Fibroblast of lung (primary cell): ENCODE results near the gene FBXW11. TPM values are rescaled to one million over a fixed set of nuclear protein-coding genes. Genes with fewer than 3 reads are reported as not detected.

ENCODE experiments used
- DNase-seq, 2 donors: peaks; one replicate each; pipeline versions ENCODE4 v3.0.0 to v3.0.0-alpha.2; 2010; ENCODE audit warnings: low read depth in 2 of 2
- H2AFZ ChIP-seq: 2 replicates; pipeline ENCODE4 v1.5.1; 2012; ENCODE audit warnings: low read length, control low read depth, inconsistent platforms
- H3K27ac ChIP-seq: 2 replicates; pipeline ENCODE4 v1.5.1; 2011; ENCODE audit warnings: low read length, control low read depth; ENCODE audit not compliant: insufficient read depth
- H3K27me3 ChIP-seq: 2 replicates; pipeline ENCODE4 v1.5.1; 2011; ENCODE audit warnings: mild to moderate bottlenecking, low read length; ENCODE audit not compliant: control insufficient read depth, insufficient read depth
- H3K36me3 ChIP-seq: 2 replicates; pipeline ENCODE4 v1.5.1; 2011; ENCODE audit warnings: low read length; ENCODE audit not compliant: control insufficient read depth, insufficient read depth
- H3K4me1 ChIP-seq: 2 replicates; pipeline ENCODE4 v1.5.1; 2011; ENCODE audit warnings: low read length; ENCODE audit not compliant: control insufficient read depth, insufficient read depth; ENCODE audit errors: extremely low read depth
- H3K4me2 ChIP-seq: 2 replicates; pipeline ENCODE4 v1.5.1; 2011; ENCODE audit warnings: low read length, control low read depth; ENCODE audit not compliant: insufficient read depth; ENCODE audit errors: extremely low read depth
- H3K4me3 ChIP-seq, 4 experiments: fragments of 200-600 bp in 1 of 4; sonication (generic) in 1 of 4; replicated peaks in 1 of 4; 2 replicates each; pipeline ENCODE4 v1.5.1; 2011 to 2016; ENCODE audit warnings: low read length in 4 of 4, low read depth in 3 of 4, mild to moderate bottlenecking in 3 of 4, control low read depth in 2 of 4, inconsistent platforms in 1 of 4, mixed read lengths in 1 of 4; ENCODE audit not compliant: insufficient read depth in 1 of 4; ENCODE audit errors: control extremely low read depth in 1 of 4
- H3K79me2 ChIP-seq: 2 replicates; pipeline ENCODE4 v1.5.1; 2012; ENCODE audit warnings: mild to moderate bottlenecking, low read length, inconsistent platforms; ENCODE audit not compliant: control insufficient read depth, insufficient read depth
- H3K9ac ChIP-seq: 2 replicates; pipeline ENCODE4 v1.5.1; 2011; ENCODE audit warnings: mild to moderate bottlenecking, low read length, control low read depth; ENCODE audit not compliant: insufficient read depth
- H3K9me3 ChIP-seq: 2 replicates; pipeline ENCODE4 v1.5.1; 2012; ENCODE audit warnings: low read depth, low read length; ENCODE audit not compliant: control insufficient read depth, insufficient read depth
- H4K20me1 ChIP-seq: 2 replicates; pipeline ENCODE4 v1.5.1; 2011; ENCODE audit warnings: low read length; ENCODE audit not compliant: control insufficient read depth, insufficient read depth; ENCODE audit errors: extremely low read depth
- EZH2 ChIP-seq: IDR thresholded peaks from 2 replicates; pipeline ENCODE4 v1.5.1; 2012; ENCODE audit warnings: low read length, control low read depth, mild to moderate bottlenecking; ENCODE audit errors: missing control alignments
- polyA plus RNA-seq, 2 donors: library from polyadenylated mRNA; depleted of rRNA in 1 of 2; stranded (reverse) in 1 of 2; unstranded in 1 of 2; fragments of >200 nt; gene quantifications; 2 replicates each; pipeline ENCODE4 v1.2.1, GENCODE V29; 2011 to 2012; ENCODE audit warnings: missing spikeins in 1 of 2
- total RNA-seq: library from RNA; depleted of rRNA; stranded (reverse); fragments of >200 nt; gene quantifications from 2 replicates; pipeline ENCODE4 v1.2.1, GENCODE V29; 2014
- TF ChIP-seq, protein P1 (sequence below), 2 donors: IDR thresholded peaks in 1 of 2; conservative IDR thresholded peaks in 1 of 2; 1 replicate in 1 of 2; 2 replicates in 1 of 2; pipeline ENCODE4 v1.5.1; 2011 to 2012; ENCODE audit warnings: low read length in 2 of 2, control low read depth in 1 of 2, inconsistent platforms in 1 of 2, low read depth in 1 of 2, mild to moderate bottlenecking in 1 of 2

The FBXW11 gene
- total and polyA plus RNA-seq, 2 donors (not counting 1 experiment from before 2014, with no cell fraction given): 52.6 to 113 TPM

DNA sequence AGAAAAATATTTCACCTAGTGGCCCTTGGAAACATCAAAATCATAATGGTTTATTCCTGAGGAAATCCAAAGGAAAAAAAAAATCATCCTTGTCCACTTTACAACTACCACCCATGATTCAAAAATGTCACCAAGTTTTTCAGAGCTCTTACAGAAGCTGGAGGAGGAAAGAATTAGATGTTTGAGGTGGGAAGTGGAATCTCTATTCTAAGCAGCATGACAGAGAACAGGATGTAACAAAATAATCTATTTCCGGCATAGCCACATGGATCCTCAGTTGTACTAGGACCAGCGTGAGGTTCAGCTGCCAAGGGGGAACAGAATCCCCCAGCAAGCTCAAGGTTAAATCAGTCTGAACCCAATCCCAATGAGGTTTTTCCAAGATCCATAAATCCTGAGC lies 40.2 kb downstream of the FBXW11 start:
- peaks cover 2% of the 10 kb centered on the region for H3K4me1 ChIP-seq
- no peak overlapping the region for H2AFZ ChIP-seq
- no peak overlapping the region for H3K27ac ChIP-seq
- H3K4me2 ChIP-seq: no peak overlapping the region
- H4K20me1 ChIP-seq: no peaks in the 10 kb centered on the region
- H3K9ac ChIP-seq: no peak overlapping the region
- peaks cover 66% of the 10 kb centered on the region for H3K79me2 ChIP-seq
- no peak overlapping the region for H3K4me3 ChIP-seq
- DNase-seq: no peak
- H3K9me3 ChIP-seq: no peaks in the 10 kb centered on the region
- no peaks in the 10 kb centered on the region for H3K36me3 ChIP-seq
- H3K27me3 ChIP-seq: no peaks in the 10 kb centered on the region
- TF ChIP-seq, protein P1, sequence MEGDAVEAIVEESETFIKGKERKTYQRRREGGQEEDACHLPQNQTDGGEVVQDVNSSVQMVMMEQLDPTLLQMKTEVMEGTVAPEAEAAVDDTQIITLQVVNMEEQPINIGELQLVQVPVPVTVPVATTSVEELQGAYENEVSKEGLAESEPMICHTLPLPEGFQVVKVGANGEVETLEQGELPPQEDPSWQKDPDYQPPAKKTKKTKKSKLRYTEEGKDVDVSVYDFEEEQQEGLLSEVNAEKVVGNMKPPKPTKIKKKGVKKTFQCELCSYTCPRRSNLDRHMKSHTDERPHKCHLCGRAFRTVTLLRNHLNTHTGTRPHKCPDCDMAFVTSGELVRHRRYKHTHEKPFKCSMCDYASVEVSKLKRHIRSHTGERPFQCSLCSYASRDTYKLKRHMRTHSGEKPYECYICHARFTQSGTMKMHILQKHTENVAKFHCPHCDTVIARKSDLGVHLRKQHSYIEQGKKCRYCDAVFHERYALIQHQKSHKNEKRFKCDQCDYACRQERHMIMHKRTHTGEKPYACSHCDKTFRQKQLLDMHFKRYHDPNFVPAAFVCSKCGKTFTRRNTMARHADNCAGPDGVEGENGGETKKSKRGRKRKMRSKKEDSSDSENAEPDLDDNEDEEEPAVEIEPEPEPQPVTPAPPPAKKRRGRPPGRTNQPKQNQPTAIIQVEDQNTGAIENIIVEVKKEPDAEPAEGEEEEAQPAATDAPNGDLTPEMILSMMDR (conservative IDR thresholded peaks at IDR 0.05 in 1 of 2, IDR thresholded peaks at IDR 0.05 in 1 of 2; ENCODE audit: low read depth in 1 of 2, low read length in 2 of 2): no peak
- no peak for TF ChIP-seq EZH2

DNA sequence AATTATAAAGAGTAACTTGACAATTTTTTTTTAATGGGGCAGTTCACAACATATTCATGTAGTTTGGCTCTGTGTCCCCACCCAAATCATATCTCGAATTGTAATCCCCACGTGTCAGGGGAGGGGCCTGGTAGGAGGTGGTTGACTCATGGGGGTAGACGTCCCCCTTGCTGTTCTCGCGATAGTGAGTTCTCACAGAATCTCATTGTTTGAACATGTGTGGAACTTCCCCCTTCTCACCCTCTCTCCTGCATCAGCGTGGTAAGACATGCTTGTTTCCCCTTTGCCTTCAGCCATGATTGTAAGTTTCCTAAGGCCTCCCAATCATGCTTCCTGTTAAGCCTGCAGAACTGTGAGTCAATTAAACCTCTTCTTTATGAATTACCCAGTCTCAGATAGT lies 40.7 kb downstream of the FBXW11 start:
- TF ChIP-seq EZH2: no peak
- TF ChIP-seq, protein P1 (conservative IDR thresholded peaks at IDR 0.05 in 1 of 2, IDR thresholded peaks at IDR 0.05 in 1 of 2; ENCODE audit: low read depth in 1 of 2, low read length in 2 of 2): no peak
- peaks cover 64% of the 10 kb centered on the region for H3K79me2 ChIP-seq
- H4K20me1 ChIP-seq: no peaks in the 10 kb centered on the region
- H3K36me3 ChIP-seq: no peaks in the 10 kb centered on the region
- H3K9ac ChIP-seq: no peak overlapping the region
- no peak overlapping the region for H2AFZ ChIP-seq
- no peak overlapping the region for H3K27ac ChIP-seq
- H3K9me3 ChIP-seq: no peaks in the 10 kb centered on the region
- no peak for DNase-seq
- H3K27me3 ChIP-seq: no peaks in the 10 kb centered on the region
- no peak overlapping the region for H3K4me3 ChIP-seq
- peaks cover 2% of the 10 kb centered on the region for H3K4me1 ChIP-seq
- no peak overlapping the region for H3K4me2 ChIP-seq

DNA sequence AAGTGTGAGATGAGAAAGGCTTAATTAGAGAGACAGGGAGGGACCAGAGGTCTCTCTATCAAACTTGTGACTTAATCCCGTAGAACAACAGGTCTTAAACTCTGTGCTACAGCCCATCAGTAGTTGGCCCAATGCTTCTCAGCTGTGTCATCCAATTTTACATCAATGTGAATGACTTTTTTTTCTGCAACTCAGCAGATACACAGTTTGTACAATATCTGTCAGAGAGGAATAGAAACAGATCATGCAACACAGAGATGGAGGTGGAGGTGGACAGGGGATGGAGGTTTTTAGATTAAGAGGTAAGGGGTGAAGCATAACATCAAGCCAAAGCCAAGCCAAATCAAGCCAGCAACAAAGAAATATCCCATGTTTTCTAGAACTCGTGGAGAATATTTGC lies 43.0 kb downstream of the FBXW11 start:
- no peak for DNase-seq
- H3K79me2 ChIP-seq: peaks cover 66% of the 10 kb centered on the region
- H3K4me2 ChIP-seq: no peak overlapping the region
- no peaks in the 10 kb centered on the region for H3K9me3 ChIP-seq
- H3K36me3 ChIP-seq: no peaks in the 10 kb centered on the region
- H3K4me3 ChIP-seq: no peak overlapping the region
- H3K9ac ChIP-seq: no peak overlapping the region
- H4K20me1 ChIP-seq: no peaks in the 10 kb centered on the region
- H2AFZ ChIP-seq: no peak overlapping the region
- H3K4me1 ChIP-seq: peaks cover 2% of the 10 kb centered on the region
- H3K27ac ChIP-seq: no peak overlapping the region
- H3K27me3 ChIP-seq: no peaks in the 10 kb centered on the region
- no peak for TF ChIP-seq EZH2
- TF ChIP-seq, protein P1 (conservative IDR thresholded peaks at IDR 0.05 in 1 of 2, IDR thresholded peaks at IDR 0.05 in 1 of 2; ENCODE audit: low read depth in 1 of 2, low read length in 2 of 2): no peak
